Smooth muscle cell (in vitro differentiated cells): ENCODE results near the gene SPIRE2. TPM values are rescaled to one million over a fixed set of nuclear protein-coding genes. Genes with fewer than 3 reads are reported as not detected.

ENCODE experiments used
- DNase-seq: peaks from one replicate; lab custom pipeline; 2025; ENCODE audit not compliant: unreplicated experiment; lab: John Stamatoyannopoulos, UW
- H2AFZ ChIP-seq: fragments of 200-600 bp; sonication (generic); 2 replicates; pipeline ENCODE4 v1.6.0; 2016; ENCODE audit warnings: antibody characterized with exemption, low read depth, mild to moderate bottlenecking
- H3F3A ChIP-seq: fragments of 200-600 bp; sonication (generic); 2 replicates; pipeline ENCODE4 v1.6.0; 2017; ENCODE audit warnings: antibody characterized with exemption, low read depth
- H3K27ac ChIP-seq: fragments of 200-600 bp; sonication (generic); 2 replicates; pipeline ENCODE4 v1.5.1; 2016; ENCODE audit warnings: low read depth, mild to moderate bottlenecking
- H3K27me3 ChIP-seq: fragments of 200-600 bp; sonication (generic); 2 replicates; pipeline ENCODE4 v1.6.1; 2016; ENCODE audit warnings: low read depth, mild to moderate bottlenecking
- H3K36me3 ChIP-seq: fragments of 200-600 bp; sonication (generic); 2 replicates; pipeline ENCODE4 v1.5.1; 2016; ENCODE audit warnings: low read depth
- H3K4me1 ChIP-seq: fragments of 200-600 bp; sonication (generic); 2 replicates; pipeline ENCODE4 v1.5.1; 2016; ENCODE audit warnings: low read depth
- H3K4me2 ChIP-seq: fragments of 200-600 bp; sonication (generic); 2 replicates; pipeline ENCODE4 v1.6.0; 2016; ENCODE audit warnings: mild to moderate bottlenecking
- H3K4me3 ChIP-seq: fragments of 200-600 bp; sonication (generic); 2 replicates; pipeline ENCODE4 v1.5.1; 2016; ENCODE audit warnings: mild to moderate bottlenecking
- H3K79me2 ChIP-seq: fragments of 200-600 bp; sonication (generic); 2 replicates; pipeline ENCODE4 v1.6.0; 2016; ENCODE audit warnings: low read depth, mild to moderate bottlenecking
- H3K9ac ChIP-seq: fragments of 200-600 bp; sonication (generic); 2 replicates; pipeline ENCODE4 v1.6.0; 2016; ENCODE audit warnings: low read depth
- H3K9me3 ChIP-seq: fragments of 200-600 bp; sonication (generic); replicated peaks from 2 replicates; pipeline ENCODE4 v1.5.1; 2016; ENCODE audit warnings: low read depth
- H4K20me1 ChIP-seq: fragments of 200-600 bp; sonication (generic); 2 replicates; pipeline ENCODE4 v1.6.0; 2016; ENCODE audit warnings: low read depth
- CTCF ChIP-seq: fragments of 200-600 bp; sonication (generic); IDR thresholded peaks from 2 replicates; pipeline ENCODE4 v1.5.1; 2017; ENCODE audit warnings: borderline replicate concordance, mild to moderate bottlenecking, antibody characterized with exemption; ENCODE audit not compliant: insufficient read depth, poor library complexity, severe bottlenecking
- WGBS: methylation state at CpG from one replicate; pipeline ENCODE4 v1.1.7; 2016; ENCODE audit warnings: low lambda C conversion rate; 5-methylcytosine and 5-hydroxymethylcytosine counted together
- polyA plus RNA-seq: library from polyadenylated mRNA; unstranded; fragments of >200 nt; fragmentation: Nextera tagmentation; extraction: Ambion mirVana; gene quantifications from 2 replicates; pipeline ENCODE4 v1.2.1, GENCODE V29; 2016
- total RNA-seq: library from RNA; depleted of rRNA; stranded (reverse); fragments of >200 nt; gene quantifications from 2 replicates; pipeline ENCODE4 v1.2.3, GENCODE V29; 2014

The SPIRE2 gene
- total and polyA plus RNA-seq, 2 experiments from 2014 or later = 1.1 to 1.4 TPM

GRCh38 chr16:89907055-89907814 lies 79.0 kb downstream of the SPIRE2 start:
- TF ChIP-seq CTCF = no peak
- H3K27ac ChIP-seq = no peak overlapping the region
- WGBS = 99% methylated on average over 5 of the region's 13 CpGs

DNA sequence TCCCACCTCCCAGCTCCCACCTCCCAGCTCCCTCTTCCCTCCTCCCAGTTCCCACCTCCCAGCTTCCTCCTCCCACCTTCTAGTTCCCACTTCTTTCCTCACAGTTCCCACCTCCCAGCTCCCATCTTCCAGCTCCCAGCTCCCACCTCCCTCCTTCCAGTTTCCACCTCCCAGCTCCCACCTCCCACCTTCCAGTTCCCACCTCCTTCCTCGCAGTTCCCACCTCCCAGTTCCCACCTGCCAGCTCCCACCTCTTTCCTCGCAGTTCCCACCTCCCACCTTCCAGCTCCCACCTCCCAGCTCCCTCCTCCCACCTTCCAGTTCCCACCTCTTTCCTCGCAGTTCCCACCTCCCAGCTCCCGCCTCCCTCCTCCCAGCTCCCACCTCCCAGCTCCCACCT lies 80.0 kb downstream of the SPIRE2 start:
- H3K79me2 ChIP-seq = no peaks in the 10 kb centered on the region
- H3K9ac ChIP-seq = no peak overlapping the region
- H3K4me1 ChIP-seq = no peaks in the 10 kb centered on the region
- no peak overlapping the region for H3K4me2 ChIP-seq
- no peaks in the 10 kb centered on the region for H3K9me3 ChIP-seq
- DNase-seq = no peak
- TF ChIP-seq CTCF = no peak
- no peak overlapping the region for H3K27ac ChIP-seq
- H2AFZ ChIP-seq = no peak overlapping the region
- no peaks in the 10 kb centered on the region for H3K27me3 ChIP-seq
- H3F3A ChIP-seq = no peaks in the 10 kb centered on the region
- H3K4me3 ChIP-seq = no peak overlapping the region
- H4K20me1 ChIP-seq = peaks cover 17% of the 10 kb centered on the region
- no CpG with 5 or more reads among the region's 4 CpGs for WGBS
- H3K36me3 ChIP-seq = no peaks in the 10 kb centered on the region

More at GRCh38 chr16:89907055-89907814, 79.0 kb downstream of the SPIRE2 start:
- DNase-seq = no peak
- no peaks in the 10 kb centered on the region for H3K9me3 ChIP-seq
- no peak overlapping the region for H3K4me2 ChIP-seq
- H3K4me3 ChIP-seq = no peak overlapping the region
- H3K4me1 ChIP-seq = no peaks in the 10 kb centered on the region
- H3F3A ChIP-seq = no peaks in the 10 kb centered on the region
- no peak overlapping the region for H3K9ac ChIP-seq
- no peaks in the 10 kb centered on the region for H3K79me2 ChIP-seq
- H3K27me3 ChIP-seq = no peaks in the 10 kb centered on the region
- no peak overlapping the region for H2AFZ ChIP-seq
- peaks cover 25% of the 10 kb centered on the region for H4K20me1 ChIP-seq
- no peaks in the 10 kb centered on the region for H3K36me3 ChIP-seq

GRCh38 chr16:89909777-89910716 lies 81.8 kb downstream of the SPIRE2 start:
- no peaks in the 10 kb centered on the region for H3F3A ChIP-seq
- H3K4me2 ChIP-seq = no peak overlapping the region
- 78% methylated on average over 47 of the region's 47 CpGs for WGBS
- H3K36me3 ChIP-seq = no peaks in the 10 kb centered on the region
- no peaks in the 10 kb centered on the region for H3K79me2 ChIP-seq
- TF ChIP-seq CTCF = peak; percentile 73
- H3K27ac ChIP-seq = no peak overlapping the region
- H3K27me3 ChIP-seq = no peaks in the 10 kb centered on the region
- peaks cover 13% of the 10 kb centered on the region for H4K20me1 ChIP-seq
- H3K4me3 ChIP-seq = no peak overlapping the region
- DNase-seq = peak; percentile 14
- no peaks in the 10 kb centered on the region for H3K4me1 ChIP-seq
- H2AFZ ChIP-seq = no peak overlapping the region
- no peaks in the 10 kb centered on the region for H3K9me3 ChIP-seq
- no peak overlapping the region for H3K9ac ChIP-seq
